HL-60/S4 treated with phorbol 12-myristate 13-acetate at 8.2 ng/mL for 4 days and 3 days (cell line): Measurements from ENCODE around the gene NDUFB10.
"Not testable (repeated sequence)": the region's sequence is repeated elsewhere in the genome, so short reads cannot be mapped to it uniquely, and the experiment has no call there.

Experiments used
- in situ Hi-C: fragments of 300-500 bp; cut with MboI; formaldehyde crosslinking; loops from 2 replicates; pipeline ENCODE4 v1.15.0; 2022; ENCODE audit warnings: low sequenced_read_pairs

Gene NDUFB10

GRCh38 chr16:1944612-1945199 lies 14.6 kb upstream of the NDUFB10 start:
- in situ Hi-C loops: no loop called here

- in situ Hi-C loops: no loop called here
These were observed 13.6 kb upstream of the NDUFB10 start for GRCh38 chr16:1945559-1946391.

- in situ Hi-C loops: no loop called here
These were observed 12.6 kb upstream of the NDUFB10 start for GRCh38 chr16:1946495-1947368.

- in situ Hi-C loops: no loop called here
These were observed 12.0 kb upstream of the NDUFB10 start for GRCh38 chr16:1947369-1947670.

- in situ Hi-C loops: no loop called here
These were observed 9.8 kb upstream of the NDUFB10 start for GRCh38 chr16:1949507-1949906.

GRCh38 chr16:1950047-1950446 lies 9.3 kb upstream of the NDUFB10 start:
- in situ Hi-C loops: no loop called here

GRCh38 chr16:1950559-1950958 lies 8.8 kb upstream of the NDUFB10 start:
- in situ Hi-C loops: no loop called here

GRCh38 chr16:1953734-1954133 lies 5.6 kb upstream of the NDUFB10 start:
- in situ Hi-C loops: no loop called here

GRCh38 chr16:1957434-1958142 lies 1.8 kb upstream of the NDUFB10 start:
- in situ Hi-C loops: not testable (repeated sequence)

GRCh38 chr16:1958143-1958491 lies 1.2 kb upstream of the NDUFB10 start:
- in situ Hi-C loops: not testable (repeated sequence)

- in situ Hi-C loops: no loop called here
These were observed 546 bp upstream of the NDUFB10 start for GRCh38 chr16:1958715-1959268.

- in situ Hi-C loops: no loop called here
These were observed 1.6 kb downstream of the NDUFB10 start for GRCh38 chr16:1960665-1961630.

GRCh38 chr16:1961651-1962067 lies 2.3 kb downstream of the NDUFB10 start:
- in situ Hi-C loops: no loop called here

- in situ Hi-C loops: not testable (repeated sequence)
These were observed 3.1 kb downstream of the NDUFB10 start for GRCh38 chr16:1962161-1963153.

- in situ Hi-C loops: no loop called here
These were observed 4.6 kb downstream of the NDUFB10 start for GRCh38 chr16:1963806-1964505.

GRCh38 chr16:1964506-1965395 lies 5.4 kb downstream of the NDUFB10 start, which contains the start of gene RPS2:
Gene RPS2 (minus strand): TSS chr16:1964826. CDS start chr16:1964625, 201 bp downstream.
- in situ Hi-C loops: no loop called here
